ENCODE results near the gene KY. TPM values are rescaled to one million over a fixed set of nuclear protein-coding genes. Genes with fewer than 3 reads are reported as not detected.

The KY gene
- total and polyA plus RNA-seq, 2 of the 13 experiments (the other 11 are each of a cell fraction or from before 2014, with no cell fraction given): not detected

GRCh38 chr3:134567605-134568004 is 83.2 kb downstream of the KY start:
- BruUV-seq (replicated peaks): no TSS peak
- H3K79me2 ChIP-seq (ENCODE audit: insufficient read depth, low read length): no peaks in the 10 kb centered on the region
- in situ Hi-C loops (cut with HindIII; ENCODE audit: extremely low pct_ligation_motif_present, low pct_unique_long_range_greater_than_20kb): no loop called here
- no peak overlapping the region for H3K4me3 ChIP-seq (replicated peaks in 1 of 3; ENCODE audit: insufficient read depth in 1 of 3, low read depth in 2 of 3, low read length in 3 of 3)
- H4K20me1 ChIP-seq (ENCODE audit: insufficient read depth, low read length): no peaks in the 10 kb centered on the region
- DNase-seq (ENCODE audit: low spot score): no peak
- peaks cover 27% of the 10 kb centered on the region for H3K9me3 ChIP-seq (ENCODE audit: low read length)
- H3K9ac ChIP-seq (ENCODE audit: insufficient read depth, low read depth, low read length): no peak overlapping the region
- WGBS (ENCODE audit: low lambda C conversion rate): 42% methylated on average over 4 of the region's 4 CpGs
- POLR2A ChIA-PET: no interaction called here
- no peak overlapping the region for H2AFZ ChIP-seq (ENCODE audit: low read length)
- CTCF ChIA-PET (ENCODE audit: low intra/inter-chr PET ratio, low total read pairs): no interaction called here
- H3K27me3 ChIP-seq (ENCODE audit: control insufficient read depth in 1 of 2, insufficient read depth in 2 of 2, low read length in 2 of 2): no peaks in the 10 kb centered on the region
- no peak for FAIRE-seq
- no peaks in the 10 kb centered on the region for H3K36me3 ChIP-seq (replicated peaks in 1 of 2; ENCODE audit: control insufficient read depth in 1 of 2, insufficient read depth in 2 of 2, low read length in 2 of 2)
- no peaks in the 10 kb centered on the region for H3K4me1 ChIP-seq (ENCODE audit: insufficient read depth, low read length)
- TF ChIP-seq GABPA (IDR thresholded peaks at IDR 0.05; ENCODE audit: low read depth, low read length) (peak; percentile 26; the same call in 1 of the 2 replicates), GABPA (CRISPR knock-in tag; IDR thresholded peaks at IDR 0.05; ENCODE audit: low read depth) (peak; percentile 43; the same call in 1 of the 2 replicates), ZMAT5 (CRISPR knock-in tag; IDR thresholded peaks at IDR 0.05; ENCODE audit: borderline replicate concordance, low read depth) (no peak), TFDP2 (CRISPR knock-in tag; IDR thresholded peaks at IDR 0.05) (no peak), KLF6 (CRISPR knock-in tag; IDR thresholded peaks at IDR 0.05) (no peak)
- H3K4me2 ChIP-seq (ENCODE audit: low read depth, low read length): no peak overlapping the region
- ATAC-seq: peak; percentile 69
- intact Hi-C loops (cut with micrococcal nuclease; ENCODE audit: unreplicated experiment): no loop called here
- H3K27ac ChIP-seq (ENCODE audit: extremely low read length, insufficient read depth, low read length): no peak overlapping the region

GRCh38 chr3:134564991-134565390 is 85.8 kb downstream of the KY start:
- FAIRE-seq (no peak), DNase-seq (ENCODE audit: low spot score) (no peak), ATAC-seq (no peak)
- Histone ChIP-seq H4K20me1 (ENCODE audit: insufficient read depth, low read length) (no peaks in the 10 kb centered on the region), H3K9ac (ENCODE audit: insufficient read depth, low read depth, low read length) (no peak overlapping the region), H3K79me2 (ENCODE audit: insufficient read depth, low read length) (no peaks in the 10 kb centered on the region), H3K4me1 (ENCODE audit: insufficient read depth, low read length) (no peaks in the 10 kb centered on the region), H3K27me3 (ENCODE audit: control insufficient read depth in 1 of 2, insufficient read depth in 2 of 2, low read length in 2 of 2) (no peaks in the 10 kb centered on the region; a peak in 1 of 5 replicates), H3K4me2 (ENCODE audit: low read depth, low read length) (no peak overlapping the region), H3K27ac (ENCODE audit: extremely low read length, insufficient read depth, low read length) (no peak overlapping the region), H2AFZ (ENCODE audit: low read length) (no peak overlapping the region), H3K9me3 (ENCODE audit: low read length) (peaks cover 19% of the 10 kb centered on the region), H3K36me3 (replicated peaks in 1 of 2; ENCODE audit: control insufficient read depth in 1 of 2, insufficient read depth in 2 of 2, low read length in 2 of 2) (no peaks in the 10 kb centered on the region), H3K4me3 (replicated peaks in 1 of 3; ENCODE audit: insufficient read depth in 1 of 3, low read depth in 2 of 3, low read length in 3 of 3) (no peak overlapping the region)
- ChIA-PET POLR2A (no interaction called here), CTCF (ENCODE audit: low intra/inter-chr PET ratio, low total read pairs) (no interaction called here)
- intact Hi-C loops (cut with micrococcal nuclease; ENCODE audit: unreplicated experiment): no loop called here
- no TSS peak for BruUV-seq (replicated peaks)
- in situ Hi-C loops (cut with HindIII; ENCODE audit: extremely low pct_ligation_motif_present, low pct_unique_long_range_greater_than_20kb): no loop called here
- 97% methylated on average over 2 of the region's 2 CpGs for WGBS (ENCODE audit: low lambda C conversion rate)
- no peak for TF ChIP-seq BRCA1 (CRISPR knock-in tag; IDR thresholded peaks at IDR 0.05)
- no peak for TF ChIP-seq POLR2AphosphoS5 (IDR thresholded peaks at IDR 0.05; ENCODE audit: low read depth, low read length)
- no peak for TF ChIP-seq ZBTB38 (CRISPR knock-in tag; IDR thresholded peaks at IDR 0.05)
- no peak for TF ChIP-seq ZNF639 (CRISPR knock-in tag; conservative IDR thresholded peaks at IDR 0.05)
- TF ChIP-seq ZNF431 (CRISPR knock-in tag; IDR thresholded peaks at IDR 0.05; ENCODE audit: borderline replicate concordance, low read depth): no peak
- TF ChIP-seq MIER2 (CRISPR knock-in tag; IDR thresholded peaks at IDR 0.05): no peak
- no peak for TF ChIP-seq MXI1 (IDR thresholded peaks at IDR 0.05; ENCODE audit: borderline replicate concordance, low read depth, low read length)
- TF ChIP-seq FOSL1 (CRISPR knock-in tag; IDR thresholded peaks at IDR 0.05; ENCODE audit: borderline replicate concordance): no peak
- no peak for TF ChIP-seq ZNF382 (CRISPR knock-in tag; IDR thresholded peaks at IDR 0.05; ENCODE audit: borderline replicate concordance)
- TF ChIP-seq KLF9 (CRISPR knock-in tag; IDR thresholded peaks at IDR 0.05; ENCODE audit: low read depth): no peak
- no peak for TF ChIP-seq HMGXB4 (CRISPR knock-in tag; IDR thresholded peaks at IDR 0.05; ENCODE audit: borderline replicate concordance in 1 of 2, low read depth in 1 of 2)
